G401 (cell line): Measurements from ENCODE around the gene TMEM132E. TPM values are rescaled to one million over a fixed set of nuclear protein-coding genes. Genes with fewer than 3 reads are reported as not detected.
A peak's percentile ranks its signal among the peaks of the same experiment; 100 is the strongest.

Source experiments
- DNase-seq: peaks from one replicate; pipeline ENCODE4 v3.0.0-alpha.2; 2015; ENCODE audit warnings: low spot score
- in situ Hi-C: cut with HindIII; loops from 2 replicates; pipeline ENCODE4 v1.10.0; 2016; ENCODE audit warnings: low sequenced_read_pairs, mixed read lengths
- total RNA-seq: library from RNA; depleted of rRNA; stranded (reverse); fragments of >200 nt; shearing (Covaris generic); gene quantifications from 2 replicates; pipeline ENCODE4 v1.2.3, GENCODE V29; 2014

TMEM132E gene
- total RNA-seq, 1 experiment from 2014 or later: not detected

- in situ Hi-C loops: no loop called here
- peak; percentile 83 for DNase-seq
Measured at GRCh38 chr17:34651402-34651811, 72.0 kb downstream of the TMEM132E start.

- no peak for DNase-seq
- in situ Hi-C loops: no loop called here
Measured at GRCh38 chr17:34652021-34652555, 72.7 kb downstream of the TMEM132E start.

- no peak for DNase-seq
- in situ Hi-C loops: no loop called here
Measured at GRCh38 chr17:34653511-34653910, 74.1 kb downstream of the TMEM132E start.

- no peak for DNase-seq
- in situ Hi-C loops: no loop called here
Measured at GRCh38 chr17:34654276-34654880, 75.0 kb downstream of the TMEM132E start.

- in situ Hi-C loops: no loop called here
Measured at GRCh38 chr17:34654881-34655276, 75.5 kb downstream of the TMEM132E start.

GRCh38 chr17:34656801-34657200, 77.4 kb downstream of the TMEM132E start:
- in situ Hi-C loops: no loop called here
- DNase-seq: no peak

More at GRCh38 chr17:34654881-34655276, 75.5 kb downstream of the TMEM132E start:
- no peak for DNase-seq

- in situ Hi-C loops: no loop called here
- DNase-seq: peak; percentile 70
Measured at GRCh38 chr17:34658811-34659560, 79.6 kb downstream of the TMEM132E start.

- in situ Hi-C loops: no loop called here
- no peak for DNase-seq
Measured at GRCh38 chr17:34663714-34664113, 84.3 kb downstream of the TMEM132E start.

- no peak for DNase-seq
- in situ Hi-C loops: no loop called here
Measured at GRCh38 chr17:34665150-34665806, 85.9 kb downstream of the TMEM132E start.

GRCh38 chr17:34665819-34666763, 86.7 kb downstream of the TMEM132E start:
- in situ Hi-C loops: no loop called here
- DNase-seq: no peak

GRCh38 chr17:34667656-34668055, 88.3 kb downstream of the TMEM132E start:
- in situ Hi-C loops: no loop called here
- DNase-seq: no peak

- DNase-seq: no peak
- in situ Hi-C loops: no loop called here
Measured at GRCh38 chr17:34668206-34668605, 88.8 kb downstream of the TMEM132E start.

- in situ Hi-C loops: no loop called here
- DNase-seq: no peak
Measured at GRCh38 chr17:34669511-34669910, 90.1 kb downstream of the TMEM132E start.

GRCh38 chr17:34670618-34671017, 91.2 kb downstream of the TMEM132E start:
- in situ Hi-C loops: no loop called here

GRCh38 chr17:34671191-34671590, 91.8 kb downstream of the TMEM132E start:
- in situ Hi-C loops: no loop called here
- no peak for DNase-seq

More at GRCh38 chr17:34670618-34671017, 91.2 kb downstream of the TMEM132E start:
- DNase-seq: no peak

- no peak for DNase-seq
- in situ Hi-C loops: no loop called here
Measured at GRCh38 chr17:34672176-34672785, 92.9 kb downstream of the TMEM132E start.

- in situ Hi-C loops: no loop called here
- peak; percentile 96 for DNase-seq
Measured at GRCh38 chr17:34673516-34673915, 94.1 kb downstream of the TMEM132E start.

GRCh38 chr17:34673995-34674890, 94.9 kb downstream of the TMEM132E start:
- in situ Hi-C loops: no loop called here
- no peak for DNase-seq
